CD4-positive, alpha-beta T cell (primary cell): ENCODE measurements around the gene LAGE3. TPM values are rescaled to one million over a fixed set of nuclear protein-coding genes. Genes with fewer than 3 reads are reported as not detected.
A peak's percentile ranks its signal among the peaks of the same experiment; 100 is the strongest.

Experiments
- ATAC-seq: fragments of 200-7000 bp; cut with Tn5 transposase; one replicate; pipeline ENCODE4 v1.10.0; 2022; ENCODE audit warnings: mild to moderate bottlenecking; ENCODE audit not compliant: poor library complexity
- CTCF ChIA-PET: fragments of 350-600 bp; sonication (Branson Sonifier 250); formaldehyde crosslinking; loops from one replicate; lab custom pipeline; 2021; ENCODE audit warnings: antibody characterized with exemption, inconsistent platforms; lab: Charles Lee
- POLR2A ChIA-PET: fragments of 350-600 bp; sonication (Branson Sonifier 250); formaldehyde crosslinking; loops from one replicate; lab custom pipeline; 2021; ENCODE audit warnings: antibody characterized with exemption, inconsistent platforms; lab: Charles Lee
- DNase-seq, 14 experiments: peaks; one replicate each; pipeline ENCODE4 v3.0.0-alpha.2; 2013 to 2020; ENCODE audit warnings: mixed read lengths in 2 of 14
- H3K27ac ChIP-seq, 2 donors: one replicate each; pipeline versions ENCODE4 v1.5.1 to v1.7.0; 2013; ENCODE audit warnings: low read length in 2 of 2, low read depth in 1 of 2, mild to moderate bottlenecking in 1 of 2
- H3K27me3 ChIP-seq, 2 experiments: 1 replicate in 1 of 2; 2 replicates in 1 of 2; pipeline versions ENCODE4 v1.6.1 to v1.7.0; 2013; ENCODE audit warnings: low read length in 2 of 2, control low read depth in 1 of 2, mild to moderate bottlenecking in 1 of 2, moderate library complexity in 1 of 2; ENCODE audit not compliant: insufficient read depth in 2 of 2, control insufficient read depth in 1 of 2
- H3K36me3 ChIP-seq: one replicate; pipeline ENCODE4 v1.6.1; 2013; ENCODE audit warnings: low read length, control low read depth; ENCODE audit not compliant: insufficient read depth
- H3K4me1 ChIP-seq: one replicate; pipeline ENCODE4 v1.6.1; 2013; ENCODE audit warnings: low read length, control low read depth; ENCODE audit not compliant: insufficient read depth
- H3K4me3 ChIP-seq: one replicate; pipeline ENCODE4 v1.5.1; 2013; ENCODE audit warnings: mild to moderate bottlenecking, low read length, moderate library complexity
- H3K9me3 ChIP-seq, 2 experiments: 1 replicate in 1 of 2; 2 replicates in 1 of 2; pipeline versions ENCODE4 v1.6.1 to v1.7.0; 2013; ENCODE audit warnings: low read length in 2 of 2, mild to moderate bottlenecking in 2 of 2, control low read depth in 1 of 2, moderate library complexity in 1 of 2; ENCODE audit not compliant: control insufficient read depth in 1 of 2, insufficient read depth in 1 of 2
- H3K27ac Mint-ChIP-seq: one replicate; pipeline ENCODE4 v1.8.0; 2020; ENCODE audit warnings: mixed read lengths
- H3K27me3 Mint-ChIP-seq: one replicate; pipeline ENCODE4 v1.8.0; 2021; ENCODE audit warnings: mixed read lengths
- H3K36me3 Mint-ChIP-seq: one replicate; pipeline ENCODE4 v1.8.0; 2021; ENCODE audit warnings: low read depth, mixed read lengths
- H3K4me1 Mint-ChIP-seq: one replicate; pipeline ENCODE4 v1.8.0; 2021; ENCODE audit warnings: low read depth, mixed read lengths
- H3K4me3 Mint-ChIP-seq: one replicate; pipeline ENCODE4 v1.8.0; 2020; ENCODE audit warnings: mild to moderate bottlenecking, mixed read lengths
- H3K9me3 Mint-ChIP-seq: one replicate; pipeline ENCODE4 v1.8.0; 2020; ENCODE audit warnings: mixed read lengths
- CTCF ChIP-seq: fragments of 200-600 bp; IDR thresholded peaks from one replicate; pipeline ENCODE4 v1.8.0; 2022; ENCODE audit warnings: antibody characterized with exemption, mild to moderate bottlenecking
- intact Hi-C, 2 experiments: fragments of 100-400 bp; cut with DNase I in 1 of 2; cut with micrococcal nuclease in 1 of 2; formaldehyde crosslinking; loops; one replicate each; pipeline versions ENCODE4 v1.15.1 to v1.9.0; 2023 to 2025; cut with DNase I, micrococcal nuclease
- total RNA-seq, 174 experiments: library from RNA in 2 of 174; stranded (reverse) in 2 of 174; gene quantifications; one replicate each; pipeline ENCODE4 v1.2.3 and lab custom pipeline; 2021 to 2026

The LAGE3 gene
- total RNA-seq, 2 experiments from 2014 or later, result 5.7 to 6.6 TPM

GRCh38 chrX:154445776-154446175 lies 33.3 kb downstream of the LAGE3 start:
- Histone ChIP-seq H3K4me3 (no peak overlapping the region), H3K9me3 (no peaks in the 10 kb centered on the region), H3K36me3 (peaks cover 46% of the 10 kb centered on the region), H3K27ac (no peak overlapping the region), H3K4me1 (peaks cover 52% of the 10 kb centered on the region), H3K27me3 (no peaks in the 10 kb centered on the region)
- Mint-ChIP-seq H3K27me3 (no peaks in the 10 kb centered on the region), H3K4me1 (peaks cover 8% of the 10 kb centered on the region), H3K27ac (peak overlapping the region; percentile 36), H3K36me3 (peaks cover 30% of the 10 kb centered on the region), H3K4me3 (peak overlapping the region; percentile 56), H3K9me3 (no peaks in the 10 kb centered on the region)
- ATAC-seq (no peak), DNase-seq (no peak)
- POLR2A ChIA-PET, result interaction anchor here (1.1 kb wide), 1 partner anchor 14 kb away, joined by 3 read pairs; no protein-coding TSS in a partner anchor
- no peak for TF ChIP-seq CTCF
- CTCF ChIA-PET, result no interaction called here
- intact Hi-C loops, result no loop called here

- Histone ChIP-seq H3K4me3 (peak overlapping the region; percentile 52), H3K36me3 (peaks cover 37% of the 10 kb centered on the region), H3K9me3 (no peaks in the 10 kb centered on the region), H3K27ac (no peak overlapping the region), H3K27me3 (no peaks in the 10 kb centered on the region), H3K4me1 (peaks cover 59% of the 10 kb centered on the region)
- Mint-ChIP-seq H3K27ac (peak overlapping the region; percentile 58), H3K27me3 (no peaks in the 10 kb centered on the region), H3K4me3 (peak overlapping the region; percentile 51), H3K9me3 (no peaks in the 10 kb centered on the region), H3K4me1 (peaks cover 8% of the 10 kb centered on the region), H3K36me3 (peaks cover 27% of the 10 kb centered on the region)
- intact Hi-C loops, result no loop called here
- ChIA-PET POLR2A (interaction anchor here (1.4 to 1.9 kb wide), 2 partner anchors 35 to 46 kb away, joined by 3 to 6 read pairs; partner anchors contain the start of gene RPL10), CTCF (no interaction called here)
- no peak for TF ChIP-seq CTCF
- no peak for DNase-seq
- no peak for ATAC-seq
Observed at GRCh38 chrX:154444755-154445246, 34.3 kb downstream of the LAGE3 start.

GRCh38 chrX:154443992-154444754 lies 34.9 kb downstream of the LAGE3 start, which contains the start of gene FAM50A:
FAM50A (plus strand) TSS chrX:154444141; CDS start chrX:154444236, 95 bp downstream.
- H3K4me1 ChIP-seq, result peaks cover 61% of the 10 kb centered on the region
- peaks cover 37% of the 10 kb centered on the region for H3K36me3 ChIP-seq
- ChIA-PET POLR2A (interaction anchor here (0.6 to 1.9 kb wide), 7 partner anchors 15 to 517 kb away, joined by 3 to 6 read pairs (median 3); partner anchors contain the start of genes ATP6AP1 and RPL10), CTCF (no interaction called here)
- ATAC-seq, result peak; percentile 80
- H3K27ac ChIP-seq, result peak within 1 kb of the TSS; percentile 69
- intact Hi-C loops, result no loop called here
- peak within 1 kb of the TSS; percentile 52 for H3K4me3 ChIP-seq
- H3K9me3 Mint-ChIP-seq, result no peaks in the 10 kb centered on the region
- peak; percentile 19 to 89 (median 60) for DNase-seq
- no peaks in the 10 kb centered on the region for H3K27me3 ChIP-seq
- peaks cover 8% of the 10 kb centered on the region for H3K4me1 Mint-ChIP-seq
- peaks cover 26% of the 10 kb centered on the region for H3K36me3 Mint-ChIP-seq
- peak within 1 kb of the TSS; percentile 86 for H3K4me3 Mint-ChIP-seq
- no peak for TF ChIP-seq CTCF
- H3K27ac Mint-ChIP-seq, result peak within 1 kb of the TSS; percentile 88
- H3K9me3 ChIP-seq, result no peaks in the 10 kb centered on the region
- H3K27me3 Mint-ChIP-seq, result no peaks in the 10 kb centered on the region
